Measurements from ENCODE around the gene CPAMD8. TPM values are rescaled to one million over a fixed set of nuclear protein-coding genes. Genes with fewer than 3 reads are reported as not detected.

Gene CPAMD8
- total and polyA plus RNA-seq, 9 of the 15 experiments (the other 6 are each of a cell fraction or from before 2014, with no cell fraction given) = 0.20 to 2.1 (median 1.3) TPM

GRCh38 chr19:16888629-16889365, 137.8 kb downstream of the CPAMD8 start, which contains the start of gene F2RL3 (continued):
- TF ChIP-seq TOE1 (IDR thresholded peaks at IDR 0.05; ENCODE audit: borderline replicate concordance) (no peak; the same call in 1 of the 2 replicates), TOE1 (CRISPR knock-in tag; IDR thresholded peaks at IDR 0.05; ENCODE audit: borderline replicate concordance, low read depth) (no peak), NCOA6 (IDR thresholded peaks at IDR 0.05) (no peak), HNRNPLL (IDR thresholded peaks at IDR 0.05; ENCODE audit: low read depth, low read length, poor library complexity, severe bottlenecking) (no peak), ZNF699 (CRISPR knock-in tag; IDR thresholded peaks at IDR 0.05; ENCODE audit: insufficient replicate concordance) (no peak), STAT5A (IDR thresholded peaks at IDR 0.05; ENCODE audit: borderline replicate concordance, low read length) (no peak), NCOA2 (IDR thresholded peaks at IDR 0.05; ENCODE audit: partially characterized antibody in 2 of 2) (no peak), SUPT5H (IDR thresholded peaks at IDR 0.05) (peak; percentile 76), NR3C1 (CRISPR knock-in tag; IDR thresholded peaks at IDR 0.05) (no peak), ETS2 (tag; IDR thresholded peaks at IDR 0.05; ENCODE audit: borderline replicate concordance, poor library complexity, severe bottlenecking) (peak; percentile 33), YY1 (IDR thresholded peaks at IDR 0.05; ENCODE audit: borderline replicate concordance in 1 of 3, control insufficient read depth in 1 of 3, extremely low read depth in 1 of 3, insufficient read depth in 3 of 3, insufficient read length in 1 of 3, insufficient replicate concordance in 2 of 3, low read depth in 1 of 3, low read length in 2 of 3) (peak in 2 of 3 experiments; percentile 35 to 65), ARHGAP35 (IDR thresholded peaks at IDR 0.05; ENCODE audit: partially characterized antibody) (no peak), TBL1XR1 (IDR thresholded peaks at IDR 0.05; ENCODE audit: low read length in 2 of 2) (no peak), ZNF644 (tag; IDR thresholded peaks at IDR 0.05; ENCODE audit: low read depth) (no peak), ZNF395 (CRISPR knock-in tag; IDR thresholded peaks at IDR 0.05) (no peak; the same call in 1 of the 2 replicates), CCNT2 (IDR thresholded peaks at IDR 0.05; ENCODE audit: borderline replicate concordance, extremely low read depth, insufficient read length, low read depth, low read length) (peak; percentile 34), STAT6 (CRISPR knock-in tag; IDR thresholded peaks at IDR 0.05) (no peak), NBN (IDR thresholded peaks at IDR 0.05; ENCODE audit: low read depth) (no peak), CBFB (CRISPR knock-in tag; IDR thresholded peaks at IDR 0.05) (no peak), CHD1 (IDR thresholded peaks at IDR 0.05; ENCODE audit: low read length) (no peak), MECOM (CRISPR knock-in tag; IDR thresholded peaks at IDR 0.05) (peak; percentile 69), SAFB2 (IDR thresholded peaks at IDR 0.05; ENCODE audit: borderline replicate concordance, low read depth, low read length, severe bottlenecking) (no peak), ZNF408 (CRISPR knock-in tag; IDR thresholded peaks at IDR 0.05; ENCODE audit: low read depth) (no peak), RB1 (IDR thresholded peaks at IDR 0.05; ENCODE audit: low read depth) (peak; percentile 37)
